ENCODE data around the gene TMSB4X.
"Not testable (repeated sequence)": the region's sequence is repeated elsewhere in the genome, so short reads cannot be mapped to it uniquely, and the experiment has no call there.

TMSB4X gene

GRCh38 chrX:12997906-12998687 lies 23.2 kb downstream of the TMSB4X start:
- peak; percentile 29 for DNase-seq

DNA sequence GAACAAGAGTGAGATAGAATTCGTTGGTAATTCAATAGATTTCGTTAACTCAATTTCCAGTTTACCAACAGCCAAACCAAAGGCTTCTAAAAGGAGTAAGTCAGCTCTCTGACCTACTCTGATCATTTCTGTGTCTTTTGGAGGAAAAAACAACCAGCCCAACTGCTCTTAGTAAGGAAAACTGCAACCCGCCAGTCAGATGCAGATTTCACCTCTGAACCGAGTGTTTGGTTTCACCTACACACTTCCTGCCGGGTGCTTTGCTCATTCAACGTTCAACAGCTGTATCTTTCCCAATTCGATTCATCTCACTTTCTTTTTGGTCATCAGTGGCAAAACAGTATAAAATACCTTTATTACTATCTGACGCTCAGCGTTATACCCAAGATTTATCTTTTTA lies 24.5 kb downstream of the TMSB4X start:
- DNase-seq: no peak

DNA sequence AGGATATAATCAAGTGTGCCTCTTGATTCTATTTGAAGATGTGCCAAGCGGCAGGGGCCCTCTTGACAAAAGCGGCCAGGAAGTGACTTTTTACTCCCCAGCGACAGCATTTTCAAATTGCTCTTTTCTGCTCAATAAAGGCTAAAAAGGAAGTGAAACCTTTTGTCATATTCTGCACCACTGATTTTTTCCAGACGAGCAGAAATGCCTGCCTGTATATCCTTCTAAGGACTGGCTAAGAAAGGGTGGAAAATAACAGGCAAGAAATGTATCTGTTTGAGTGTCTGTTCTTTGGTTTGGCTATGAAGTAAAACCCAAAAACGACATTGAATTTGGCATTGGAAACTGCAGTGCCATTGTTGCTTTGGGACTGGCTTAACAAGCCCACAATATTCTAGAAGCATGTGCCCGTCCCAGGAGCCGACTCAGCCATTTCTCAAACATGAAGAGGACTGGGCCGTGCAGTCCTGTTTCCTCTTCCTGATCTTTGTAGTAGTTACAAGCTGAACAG lies 25.4 kb downstream of the TMSB4X start:
- DNase-seq: no peak

DNA sequence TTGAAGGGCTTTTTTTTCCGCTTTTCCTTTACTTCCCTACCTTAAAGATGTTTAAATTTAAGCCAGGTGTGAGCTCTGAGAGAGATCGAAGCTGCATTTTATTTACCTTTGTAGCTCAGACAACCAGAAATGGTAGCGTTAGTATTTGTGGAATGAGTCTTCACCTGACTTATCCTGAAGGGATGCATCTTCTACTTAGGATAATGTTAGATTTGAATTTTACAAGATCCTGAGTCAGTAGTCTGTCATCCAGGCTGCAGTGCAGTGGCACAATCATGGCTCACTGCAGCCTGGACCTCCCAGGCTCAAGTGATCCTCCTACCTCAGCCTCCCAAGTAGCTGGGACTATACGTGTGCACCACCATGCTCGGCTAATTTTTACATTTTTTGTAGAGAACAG lies 26.2 kb downstream of the TMSB4X start:
- DNase-seq: no peak

GRCh38 chrX:13001961-13002671 lies 27.2 kb downstream of the TMSB4X start:
- no peak for DNase-seq

DNA sequence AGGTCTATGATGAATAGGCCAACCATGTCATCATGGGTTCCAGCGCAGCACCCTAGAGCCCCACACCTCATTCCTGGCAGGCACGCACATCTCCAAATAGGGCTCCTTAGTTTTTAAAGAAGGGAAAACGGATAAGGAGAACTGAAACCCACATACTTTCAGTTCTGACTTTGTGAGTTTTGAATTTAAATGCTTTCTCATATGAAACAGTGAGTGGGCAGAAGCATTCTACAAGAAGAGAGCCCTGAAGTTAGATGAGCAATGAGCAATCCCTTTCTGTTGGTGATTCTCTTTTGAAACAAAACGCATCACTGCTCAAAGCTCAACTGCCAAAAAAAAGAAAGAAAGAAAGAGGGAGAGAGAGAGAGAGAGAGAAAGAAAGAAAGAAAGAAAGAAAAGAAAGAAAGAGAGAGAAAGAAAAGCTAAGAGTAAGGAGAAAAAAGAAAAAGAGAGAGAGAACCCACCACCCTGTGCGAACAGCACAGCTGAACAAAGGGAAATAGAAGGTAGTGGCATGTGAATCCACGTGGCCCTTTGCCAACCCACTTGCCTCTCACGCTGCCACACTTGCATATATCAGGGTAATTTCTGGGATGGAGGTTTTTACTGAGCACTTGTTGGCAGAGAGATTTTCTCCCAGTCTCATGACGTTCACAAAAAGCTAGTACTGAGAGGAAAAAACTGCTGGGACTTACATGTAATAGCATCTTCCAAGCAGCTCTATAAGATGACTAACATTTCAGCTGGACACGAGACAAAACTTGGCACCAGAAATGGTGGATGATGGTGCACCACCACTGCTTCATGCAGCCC lies 31.0 kb downstream of the TMSB4X start:
- no peak for DNase-seq

- DNase-seq: no peak
Observed at GRCh38 chrX:13007519-13008188, 32.7 kb downstream of the TMSB4X start.

DNA sequence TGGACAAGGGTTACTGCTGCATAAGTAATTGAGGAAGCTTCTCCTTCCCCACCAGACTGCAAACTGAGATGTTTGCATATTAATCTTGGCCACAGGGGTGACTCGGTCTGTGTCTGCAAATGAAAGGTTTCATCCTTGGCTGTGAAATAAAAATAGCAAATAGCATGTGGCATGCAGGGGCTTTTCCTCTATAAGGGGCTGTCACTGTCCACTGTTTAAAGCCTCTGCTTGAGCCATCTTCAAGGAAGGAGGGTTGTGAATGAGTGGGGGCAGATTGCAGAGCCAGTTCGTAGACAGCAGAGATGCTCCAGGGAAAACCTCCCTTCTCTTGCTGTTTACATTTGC lies 33.3 kb downstream of the TMSB4X start:
- DNase-seq: no peak

DNA sequence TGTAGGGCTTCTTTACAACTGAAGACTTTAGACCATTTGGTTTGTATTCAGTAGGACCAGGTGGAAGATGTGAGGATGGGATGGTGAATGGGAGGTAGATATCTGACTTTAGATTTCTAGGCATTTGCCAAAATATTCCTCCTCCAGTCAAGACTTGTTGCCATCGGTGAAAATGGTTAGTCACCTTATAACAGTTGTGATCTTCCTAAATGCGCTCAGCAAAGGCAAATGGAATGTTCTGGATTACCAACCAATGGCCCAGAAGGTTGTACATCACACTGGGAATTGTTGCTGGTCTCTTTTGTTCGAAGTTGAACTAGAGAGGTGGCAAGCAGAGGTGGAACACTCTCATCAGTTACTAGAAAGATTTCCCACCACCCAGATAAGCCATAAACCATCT lies 33.9 kb downstream of the TMSB4X start:
- no peak for DNase-seq

- DNase-seq: no peak
Observed at GRCh38 chrX:13009273-13009672, 34.4 kb downstream of the TMSB4X start.

DNA sequence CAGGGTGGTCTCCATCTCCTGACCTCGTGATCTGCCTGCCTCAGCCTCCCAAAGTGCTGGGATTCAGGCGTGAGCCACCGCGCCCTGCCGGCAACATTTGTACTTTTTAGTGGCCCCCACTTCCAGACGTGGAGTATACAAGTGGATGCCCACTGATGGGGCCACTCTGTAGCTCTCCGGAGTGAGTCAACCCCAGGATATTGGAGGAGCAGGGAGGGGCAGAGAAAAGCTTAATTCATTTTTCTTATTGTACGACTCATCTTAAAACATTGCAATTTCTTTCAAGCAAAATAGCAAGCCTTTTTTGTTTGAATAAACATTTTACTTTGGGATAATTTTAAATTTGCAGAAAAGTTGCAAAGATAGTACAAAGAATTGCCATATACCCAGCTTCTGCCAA lies 34.9 kb downstream of the TMSB4X start:
- DNase-seq: no peak

- no peak for DNase-seq
Observed at GRCh38 chrX:13010546-13010945, 35.6 kb downstream of the TMSB4X start.

DNA sequence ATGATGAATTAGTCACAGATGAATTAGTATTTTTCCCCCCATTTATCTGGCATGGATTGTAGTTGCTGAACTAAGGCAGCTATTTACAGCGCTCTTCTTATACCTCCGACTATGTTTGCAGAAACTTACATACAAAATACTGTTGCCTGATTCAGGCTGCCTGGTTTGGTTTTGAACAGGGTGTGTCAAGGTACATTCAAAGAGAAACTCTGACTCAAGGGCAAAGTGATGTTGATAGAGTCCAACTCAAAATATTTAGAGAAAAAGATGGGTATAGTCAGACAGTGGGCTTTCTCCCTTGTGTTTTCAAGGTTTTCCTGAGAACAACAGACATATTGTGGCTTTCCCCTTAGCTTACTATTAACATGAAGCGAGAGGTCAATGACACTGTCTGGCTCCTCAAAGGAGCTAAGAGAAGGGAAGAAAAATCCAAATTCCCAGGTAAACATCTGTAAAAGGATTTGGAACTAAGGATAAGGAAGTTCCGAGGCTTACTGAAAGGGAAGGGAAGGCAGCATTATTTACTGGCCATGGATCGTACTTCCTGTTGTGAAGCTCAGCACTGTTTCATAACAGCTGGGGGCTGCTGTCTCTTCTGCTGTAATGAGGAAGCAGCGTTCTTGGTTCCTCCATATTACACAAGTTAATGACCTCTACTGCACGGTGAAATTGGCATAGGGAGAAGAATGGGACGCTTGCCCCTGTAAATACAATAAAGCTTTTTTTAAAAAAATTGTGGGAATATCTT lies 38.6 kb downstream of the TMSB4X start:
- no peak for DNase-seq

GRCh38 chrX:13014111-13015096 lies 39.5 kb downstream of the TMSB4X start:
- no peak for DNase-seq

DNA sequence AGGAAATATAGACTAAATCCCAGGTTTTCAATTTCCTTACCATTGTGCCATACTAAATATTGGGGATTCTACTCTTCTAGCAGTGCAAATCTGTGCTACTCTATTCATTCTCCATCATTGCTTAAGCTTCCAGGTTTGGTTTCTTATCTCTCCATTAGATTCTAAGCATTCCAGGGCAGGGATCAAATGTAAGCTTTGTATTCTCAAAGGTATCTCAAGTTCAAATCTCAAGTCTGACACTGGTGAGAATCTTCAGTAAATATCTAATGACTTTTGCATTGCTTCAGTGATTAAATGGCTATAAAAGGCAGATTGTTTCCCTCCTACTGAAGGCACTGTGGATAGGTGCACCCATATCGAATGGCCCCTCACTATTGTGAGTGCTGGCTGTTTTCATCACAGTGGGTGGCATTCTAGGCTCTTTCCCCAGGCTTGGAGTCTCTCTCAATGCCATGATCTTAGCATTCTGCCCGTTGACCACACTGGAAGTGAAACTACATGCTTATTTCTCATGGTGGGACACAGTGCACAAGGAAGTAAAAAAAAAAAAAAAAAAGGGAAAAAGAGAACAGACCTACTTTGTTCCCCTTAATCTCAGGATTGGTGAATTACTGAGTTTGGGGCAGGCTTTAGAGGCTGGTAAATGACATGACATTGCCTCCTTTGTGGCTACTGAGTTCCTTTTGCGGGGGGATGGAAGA lies 40.8 kb downstream of the TMSB4X start:
- no peak for DNase-seq

- DNase-seq: not testable (repeated sequence)
Observed at GRCh38 chrX:13016731-13017130, 41.8 kb downstream of the TMSB4X start.

- DNase-seq: no peak
Observed at GRCh38 chrX:13022926-13023325, 48.0 kb downstream of the TMSB4X start.

DNA sequence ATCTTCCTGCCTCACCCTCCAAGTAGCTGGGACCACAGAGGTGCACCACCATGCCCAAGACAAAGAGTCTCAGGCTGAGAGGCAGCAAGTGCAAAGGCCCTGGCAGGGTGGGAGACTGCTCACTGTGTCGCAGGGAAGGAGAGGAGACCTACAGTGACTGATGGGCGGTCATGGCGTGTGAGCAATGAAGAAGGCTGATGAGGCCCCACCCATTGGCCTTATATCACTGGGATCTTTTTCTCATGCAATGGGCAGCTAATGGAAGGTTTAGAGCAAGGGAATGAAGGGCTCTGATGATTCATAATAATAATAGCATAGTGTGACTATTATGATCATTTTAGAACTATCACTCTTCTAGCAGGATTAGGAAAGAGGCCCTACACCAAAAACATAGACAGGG lies 48.7 kb downstream of the TMSB4X start:
- DNase-seq: no peak

GRCh38 chrX:13023979-13024378 lies 49.1 kb downstream of the TMSB4X start:
- no peak for DNase-seq

- DNase-seq: no peak
Observed at GRCh38 chrX:13024986-13025385, 50.1 kb downstream of the TMSB4X start.
